Breast epithelium (tissue), 4 donors: Measurements from ENCODE around the gene GCLC. TPM values are rescaled to one million over a fixed set of nuclear protein-coding genes. Genes with fewer than 3 reads are reported as not detected.

ENCODE experiments used
- DNase-seq, 2 donors: peaks; one replicate each; pipeline ENCODE4 v3.0.0-alpha.2; 2019; ENCODE audit warnings: low spot score in 2 of 2
- H3K27ac ChIP-seq, 2 donors: fragments of 200-600 bp; sonication (generic) in 1 of 2; one replicate each; pipeline ENCODE4 v1.5.1; 2016 to 2019; ENCODE audit warnings: mild to moderate bottlenecking in 1 of 2
- H3K27me3 ChIP-seq, 2 donors: fragments of 200-600 bp; sonication (generic) in 1 of 2; one replicate each; pipeline versions ENCODE4 v1.5.1 to v1.6.0; 2017 to 2019; ENCODE audit warnings: control low read depth in 1 of 2, mild to moderate bottlenecking in 1 of 2
- H3K36me3 ChIP-seq: fragments of 200-600 bp; one replicate; pipeline ENCODE4 v1.5.1; 2019
- H3K4me1 ChIP-seq, 2 donors: fragments of 200-600 bp; sonication (generic); one replicate each; pipeline ENCODE4 v1.5.1; 2016 to 2019; ENCODE audit warnings: control low read depth in 1 of 2
- H3K4me3 ChIP-seq, 3 donors: fragments of 200-600 bp; sonication (generic); 1 replicate in 2 of 3; 2 replicates in 1 of 3; pipeline ENCODE4 v1.5.1; 2016 to 2019; ENCODE audit warnings: mild to moderate bottlenecking in 3 of 3, moderate library complexity in 2 of 3
- H3K9me3 ChIP-seq, 2 donors: fragments of 200-600 bp; sonication (generic) in 1 of 2; one replicate each; pipeline ENCODE4 v1.5.1; 2016 to 2019; ENCODE audit warnings: control low read depth in 1 of 2
- POLR2A ChIP-seq: fragments of 450-650 bp; IDR thresholded peaks from one replicate; pipeline ENCODE4 v1.6.1; 2016; ENCODE audit warnings: antibody characterized with exemption, mild to moderate bottlenecking, moderate library complexity
- POLR2AphosphoS5 ChIP-seq, 3 donors: sonication (generic); formaldehyde crosslinking; IDR thresholded peaks; one replicate each; pipeline ENCODE4 v1.6.1; 2017; ENCODE audit warnings: antibody characterized with exemption in 3 of 3
- intact Hi-C: fragments of 100-400 bp; cut with DNase I; formaldehyde crosslinking; loops from one replicate; pipeline ENCODE4 v1.15.1; 2023; ENCODE audit warnings: low total_unique reads
- total RNA-seq, 3 donors: library from RNA; depleted of rRNA; stranded (reverse); fragments of >200 nt; gene quantifications; one replicate each; pipeline ENCODE4 v1.1.0, GENCODE V29; 2016
- TF ChIP-seq, protein P1 (sequence below), 3 donors: fragments of 450-650 bp; IDR thresholded peaks; one replicate each; pipeline ENCODE4 v1.5.1; 2016 to 2017; ENCODE audit warnings: antibody characterized with exemption in 3 of 3, mild to moderate bottlenecking in 3 of 3, moderate library complexity in 3 of 3

Gene GCLC
- total RNA-seq, 3 donors from 2014 or later, result 33.8 to 50.6 (median 39.0) TPM

DNA sequence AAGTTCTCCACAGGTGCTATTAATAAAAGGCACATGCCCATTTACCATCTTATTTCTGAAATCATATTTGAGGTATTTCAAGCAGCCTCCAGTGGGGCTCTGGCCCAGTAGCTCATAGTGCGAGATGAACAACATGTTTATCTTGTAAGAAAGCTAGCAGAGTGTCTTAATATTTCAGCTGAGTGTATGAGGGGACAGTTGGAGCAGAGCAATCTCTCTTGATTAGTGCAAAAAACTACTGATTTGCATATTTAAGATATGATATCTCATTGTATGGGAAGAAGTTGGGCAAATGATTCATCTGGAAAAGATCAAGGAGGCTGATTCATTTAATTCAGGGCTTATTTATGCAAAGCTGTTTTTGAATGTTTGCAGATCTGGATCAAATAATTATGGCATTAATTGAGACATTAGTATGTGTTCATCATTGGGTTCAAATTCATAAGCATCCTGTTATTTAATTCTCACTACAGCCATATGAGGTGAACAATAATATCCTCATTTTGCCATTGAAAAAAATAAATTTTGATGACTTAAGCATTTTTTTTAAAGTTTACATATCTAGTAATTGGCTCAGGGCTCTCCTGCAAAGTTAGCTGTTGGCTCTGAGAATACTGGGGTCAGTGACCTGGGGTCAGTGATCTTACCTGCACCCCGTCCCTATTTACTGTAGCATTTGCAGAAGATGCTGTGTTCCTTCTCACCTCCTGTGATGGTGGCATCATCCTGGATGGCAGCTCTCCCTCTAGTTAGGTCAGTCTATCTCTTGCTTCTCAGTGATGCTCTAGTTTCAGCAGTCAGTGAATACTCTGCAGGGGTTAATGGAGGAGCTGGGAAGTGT, 24.1 kb upstream of the GCLC start:
- Histone ChIP-seq H3K9me3 (no peaks in the 10 kb centered on the region), H3K36me3 (no peaks in the 10 kb centered on the region), H3K4me3 (no peak overlapping the region), H3K27me3 (no peaks in the 10 kb centered on the region), H3K27ac (no peak overlapping the region), H3K4me1 (no peaks in the 10 kb centered on the region)
- no peak for DNase-seq
- intact Hi-C loops, result no loop called here
- TF ChIP-seq, protein P1, sequence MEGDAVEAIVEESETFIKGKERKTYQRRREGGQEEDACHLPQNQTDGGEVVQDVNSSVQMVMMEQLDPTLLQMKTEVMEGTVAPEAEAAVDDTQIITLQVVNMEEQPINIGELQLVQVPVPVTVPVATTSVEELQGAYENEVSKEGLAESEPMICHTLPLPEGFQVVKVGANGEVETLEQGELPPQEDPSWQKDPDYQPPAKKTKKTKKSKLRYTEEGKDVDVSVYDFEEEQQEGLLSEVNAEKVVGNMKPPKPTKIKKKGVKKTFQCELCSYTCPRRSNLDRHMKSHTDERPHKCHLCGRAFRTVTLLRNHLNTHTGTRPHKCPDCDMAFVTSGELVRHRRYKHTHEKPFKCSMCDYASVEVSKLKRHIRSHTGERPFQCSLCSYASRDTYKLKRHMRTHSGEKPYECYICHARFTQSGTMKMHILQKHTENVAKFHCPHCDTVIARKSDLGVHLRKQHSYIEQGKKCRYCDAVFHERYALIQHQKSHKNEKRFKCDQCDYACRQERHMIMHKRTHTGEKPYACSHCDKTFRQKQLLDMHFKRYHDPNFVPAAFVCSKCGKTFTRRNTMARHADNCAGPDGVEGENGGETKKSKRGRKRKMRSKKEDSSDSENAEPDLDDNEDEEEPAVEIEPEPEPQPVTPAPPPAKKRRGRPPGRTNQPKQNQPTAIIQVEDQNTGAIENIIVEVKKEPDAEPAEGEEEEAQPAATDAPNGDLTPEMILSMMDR (IDR thresholded peaks at IDR 0.05), result no peak
- TF ChIP-seq POLR2A (no peak), POLR2AphosphoS5 (IDR thresholded peaks at IDR 0.05) (no peak)

DNA sequence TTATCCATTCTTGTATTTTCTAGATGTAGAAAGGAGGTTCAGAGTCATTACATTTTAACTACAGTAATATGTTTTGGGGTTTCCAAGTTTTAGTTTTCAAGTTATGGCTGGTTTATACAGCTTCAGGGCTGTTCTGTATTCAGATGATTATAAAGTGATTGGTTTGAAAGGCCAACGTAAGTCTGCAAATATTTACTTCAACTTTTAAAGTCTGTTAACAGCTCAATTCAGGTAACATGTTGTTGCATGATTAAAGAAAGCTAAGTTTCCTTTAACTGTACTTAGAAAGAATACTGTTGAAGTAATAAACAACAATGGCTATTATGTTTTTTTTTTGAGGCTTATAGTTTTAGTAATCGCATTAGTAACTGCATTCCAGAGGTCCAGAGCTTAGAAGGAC, 22.8 kb upstream of the GCLC start:
- Histone ChIP-seq H3K4me3 (no peak overlapping the region), H3K9me3 (no peaks in the 10 kb centered on the region), H3K4me1 (no peaks in the 10 kb centered on the region), H3K27ac (no peak overlapping the region), H3K36me3 (no peaks in the 10 kb centered on the region), H3K27me3 (no peaks in the 10 kb centered on the region)
- DNase-seq, result no peak
- TF ChIP-seq, protein P1 (IDR thresholded peaks at IDR 0.05), result no peak
- TF ChIP-seq POLR2AphosphoS5 (IDR thresholded peaks at IDR 0.05), result no peak
- TF ChIP-seq POLR2A, result no peak
- intact Hi-C loops, result no loop called here

DNA sequence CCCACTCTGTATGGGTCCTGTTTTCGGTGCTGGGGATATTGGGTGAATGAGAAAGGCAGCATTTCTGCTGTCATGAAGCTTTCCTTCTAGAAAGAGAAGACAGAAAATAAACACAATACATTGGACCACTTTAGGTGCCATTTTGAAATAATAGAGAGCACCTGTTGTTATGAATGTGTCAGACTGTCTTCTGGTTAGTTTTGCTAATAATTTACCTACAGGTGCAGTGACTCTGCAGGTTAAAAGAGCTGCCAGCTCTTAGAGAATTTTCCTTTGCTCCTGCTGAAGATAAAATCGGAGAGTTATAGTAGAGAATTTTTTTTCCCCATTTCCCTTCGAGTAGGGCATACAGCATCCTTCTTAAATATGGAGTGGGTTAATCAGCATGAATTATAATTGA, 21.9 kb upstream of the GCLC start:
- Histone ChIP-seq H3K36me3 (no peaks in the 10 kb centered on the region), H3K4me1 (no peaks in the 10 kb centered on the region), H3K4me3 (no peak overlapping the region), H3K27me3 (no peaks in the 10 kb centered on the region), H3K27ac (no peak overlapping the region), H3K9me3 (peaks cover 0 to 1% of the 10 kb centered on the region in 2 donors)
- intact Hi-C loops, result no loop called here
- no peak for DNase-seq
- TF ChIP-seq POLR2A (no peak), POLR2AphosphoS5 (IDR thresholded peaks at IDR 0.05) (no peak)
- TF ChIP-seq, protein P1 (IDR thresholded peaks at IDR 0.05), result no peak

DNA sequence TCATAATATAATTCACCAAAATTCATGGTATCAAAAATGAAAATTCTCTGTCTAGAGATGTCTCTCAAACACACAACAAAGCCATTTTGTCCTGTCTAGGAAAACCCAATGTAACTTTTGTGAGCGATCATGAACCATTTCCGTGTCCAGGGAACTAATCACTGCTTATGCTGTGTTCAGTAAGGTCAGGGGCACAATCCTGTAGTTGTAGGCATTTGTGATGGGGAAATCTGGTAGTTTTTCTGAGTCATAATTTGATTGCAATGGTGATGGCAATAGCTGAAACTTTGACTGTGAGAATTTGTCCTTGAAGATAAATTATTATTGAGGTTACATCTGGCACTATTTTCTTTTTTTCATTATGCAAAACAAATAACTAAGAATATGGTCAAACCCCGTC, 21.0 kb upstream of the GCLC start:
- intact Hi-C loops, result no loop called here
- TF ChIP-seq, protein P1 (IDR thresholded peaks at IDR 0.05), result no peak
- TF ChIP-seq POLR2AphosphoS5 (IDR thresholded peaks at IDR 0.05), result no peak
- no peak for TF ChIP-seq POLR2A
- H3K4me3 ChIP-seq, result no peak overlapping the region
- DNase-seq, result no peak
- no peaks in the 10 kb centered on the region for H3K27me3 ChIP-seq
- no peaks in the 10 kb centered on the region for H3K4me1 ChIP-seq
- H3K36me3 ChIP-seq, result no peaks in the 10 kb centered on the region
- H3K9me3 ChIP-seq, result peaks cover 0 to 4% of the 10 kb centered on the region in 2 donors
- H3K27ac ChIP-seq, result no peak overlapping the region

DNA sequence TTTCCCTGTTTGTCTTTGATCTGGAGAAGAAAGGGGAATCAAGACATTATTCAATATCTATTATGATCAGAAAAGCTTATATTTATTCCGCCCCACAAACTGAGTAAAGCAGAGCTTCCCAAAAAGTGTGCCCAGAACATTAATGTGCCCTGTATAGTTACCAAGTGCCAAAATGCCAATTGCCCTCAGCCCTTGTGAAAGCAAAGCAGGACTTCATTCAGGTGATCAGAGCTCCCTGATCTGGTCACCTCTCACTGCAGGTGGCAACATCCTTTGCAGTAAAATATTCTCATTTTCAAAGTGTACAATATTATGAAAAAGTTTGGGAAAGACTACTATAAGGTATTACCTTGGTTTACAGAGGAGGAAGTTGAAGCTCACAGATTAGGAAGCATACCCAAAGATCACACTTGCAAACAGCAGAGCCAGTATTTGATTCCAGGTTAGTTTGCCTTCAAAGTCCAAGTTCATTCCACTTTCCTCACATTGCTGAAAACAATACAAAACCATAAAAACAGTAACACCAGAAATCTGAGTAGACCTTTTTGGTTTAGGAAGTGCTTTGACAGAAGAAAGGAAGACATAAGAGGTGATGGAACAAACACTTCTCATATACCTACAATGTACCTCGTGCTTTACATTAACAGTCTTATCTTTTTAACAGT, 19.6 kb upstream of the GCLC start:
- TF ChIP-seq POLR2A, result no peak
- no peak for TF ChIP-seq POLR2AphosphoS5 (IDR thresholded peaks at IDR 0.05)
- TF ChIP-seq, protein P1 (IDR thresholded peaks at IDR 0.05), result no peak
- no peak overlapping the region for H3K27ac ChIP-seq
- peaks cover 0 to 4% of the 10 kb centered on the region in 2 donors for H3K9me3 ChIP-seq
- H3K4me3 ChIP-seq, result no peak overlapping the region
- no peaks in the 10 kb centered on the region for H3K27me3 ChIP-seq
- no peak for DNase-seq
- H3K36me3 ChIP-seq, result no peaks in the 10 kb centered on the region
- intact Hi-C loops, result no loop called here
- H3K4me1 ChIP-seq, result no peaks in the 10 kb centered on the region
